Stimulated activated naive CD4-positive, alpha-beta T cell treated with Interleukin-2 at 50 U/mL for 16 hours (primary cell): ENCODE results near the gene COL6A1.
"Not testable (repeated sequence)": the region's sequence is repeated elsewhere in the genome, so short reads cannot be mapped to it uniquely, and the experiment has no call there.

ENCODE experiments used
- DNase-seq: peaks from one replicate; lab custom pipeline; 2025; lab: John Stamatoyannopoulos, UW

Gene COL6A1

DNA sequence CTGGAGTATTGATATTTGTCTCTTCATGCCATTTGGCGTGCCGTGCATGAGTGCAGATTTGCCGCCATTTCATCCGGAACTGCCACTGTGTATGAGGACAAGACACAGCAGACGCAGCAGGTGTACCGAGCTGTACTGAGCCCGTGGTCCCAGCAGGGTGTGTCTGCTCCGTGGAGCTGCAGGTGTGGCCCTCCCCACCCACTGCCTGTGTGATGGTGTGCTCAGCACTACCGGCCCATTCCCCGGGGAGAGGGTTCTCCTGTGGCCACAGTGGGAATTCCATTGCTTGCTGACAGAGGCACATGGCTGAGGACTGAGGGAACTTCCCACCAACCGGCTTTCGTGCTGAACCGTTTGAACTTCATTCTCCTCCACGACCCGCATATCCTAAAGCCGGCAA lies 34.3 kb upstream of the COL6A1 start:
- no peak for DNase-seq

GRCh38 chr21:45947716-45948255 lies 33.8 kb upstream of the COL6A1 start:
- DNase-seq, result no peak

DNA sequence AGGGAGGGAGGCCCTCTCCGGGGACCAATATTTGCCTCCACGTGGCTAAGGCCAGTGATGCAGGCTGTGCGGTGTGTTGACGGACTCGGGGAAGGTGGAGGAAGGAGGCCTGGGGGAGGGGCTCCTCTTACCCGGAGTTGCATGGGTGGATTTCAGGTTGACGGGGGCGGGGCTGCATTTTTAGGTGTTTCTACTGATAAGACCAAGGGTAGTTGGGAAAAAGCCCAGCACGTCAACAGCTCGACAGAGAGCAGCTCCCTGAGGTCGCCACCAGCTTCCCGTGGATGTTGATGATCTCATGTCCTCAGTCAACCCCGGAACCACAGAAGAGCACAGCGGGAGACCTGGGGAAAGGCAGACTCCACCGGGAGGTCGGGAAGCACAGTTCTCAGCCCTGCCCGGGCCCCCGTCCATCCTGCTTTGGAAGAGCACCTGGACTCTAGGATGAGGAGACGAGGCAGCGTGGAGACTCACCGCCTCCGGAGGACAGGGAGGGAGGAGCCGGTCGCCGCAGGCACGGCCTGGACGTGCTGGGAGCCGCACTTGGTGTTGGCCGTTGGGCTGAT lies 32.9 kb upstream of the COL6A1 start:
- no peak for DNase-seq

GRCh38 chr21:45949928-45950739 lies 31.4 kb upstream of the COL6A1 start:
- no peak for DNase-seq

GRCh38 chr21:45950740-45951515 lies 30.6 kb upstream of the COL6A1 start:
- no peak for DNase-seq

GRCh38 chr21:45951676-45952075 lies 29.9 kb upstream of the COL6A1 start:
- DNase-seq, result no peak

DNA sequence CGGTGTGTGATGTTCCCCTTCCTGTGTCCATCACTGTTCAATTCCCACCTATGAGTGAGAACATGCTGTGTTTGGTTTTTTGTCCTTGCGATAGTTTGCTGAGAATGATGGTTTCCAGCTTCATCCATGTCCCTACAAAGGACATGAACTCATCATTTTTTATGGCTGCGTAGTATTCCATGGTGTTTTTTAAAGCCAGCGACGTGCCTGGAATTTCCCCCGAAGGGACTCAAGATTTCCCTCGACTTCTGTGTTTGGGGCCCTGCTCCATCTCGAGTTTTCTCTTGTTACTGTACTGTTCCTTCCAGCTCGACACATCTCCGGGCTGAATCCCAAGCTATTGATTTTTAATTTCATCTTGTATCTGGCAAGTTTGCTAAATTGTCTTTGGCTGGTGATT lies 29.0 kb upstream of the COL6A1 start:
- not testable (repeated sequence) for DNase-seq

GRCh38 chr21:45952974-45953373 lies 28.6 kb upstream of the COL6A1 start:
- DNase-seq, result no peak

DNA sequence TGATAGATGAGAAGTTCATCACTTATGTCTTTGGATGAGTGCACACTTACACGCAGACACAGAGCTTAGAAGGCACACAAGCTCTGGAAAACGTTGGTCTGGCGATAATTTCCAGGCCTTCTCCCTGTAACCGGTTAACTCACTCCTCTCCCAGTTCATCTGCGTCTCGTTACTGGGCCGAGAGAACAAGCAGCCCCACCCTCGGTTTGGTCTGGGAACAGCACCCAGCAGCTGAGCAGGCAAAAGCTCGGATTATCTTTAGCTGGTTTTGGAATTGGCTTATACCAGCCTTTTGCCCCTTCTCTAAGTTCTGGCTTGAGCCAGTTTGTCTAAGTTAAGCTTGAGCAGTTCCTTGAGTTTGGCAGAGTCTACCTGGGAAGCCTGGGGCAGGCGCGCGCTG lies 27.3 kb upstream of the COL6A1 start:
- no peak for DNase-seq

DNA sequence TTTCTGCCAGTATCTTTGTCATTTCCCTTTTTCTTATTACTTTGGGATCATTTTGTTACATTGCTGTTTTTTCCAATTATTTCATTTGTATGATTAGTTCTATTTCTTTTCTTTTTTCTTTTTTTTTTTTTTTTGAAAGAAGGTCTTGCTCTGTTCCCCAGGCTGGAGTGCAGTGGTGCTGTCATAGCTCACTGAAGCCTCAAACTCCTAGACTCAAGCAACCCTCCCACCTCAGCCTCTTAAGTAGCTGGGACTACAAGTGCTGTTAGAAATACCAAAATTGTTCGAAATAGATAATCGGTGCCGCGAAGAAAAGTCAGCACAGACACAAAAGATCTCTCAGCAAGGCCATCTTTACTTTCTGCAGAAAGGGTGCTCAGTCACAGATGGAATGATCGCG lies 26.6 kb upstream of the COL6A1 start:
- no peak for DNase-seq

GRCh38 chr21:45957551-45957950 lies 24.0 kb upstream of the COL6A1 start:
- no peak for DNase-seq

DNA sequence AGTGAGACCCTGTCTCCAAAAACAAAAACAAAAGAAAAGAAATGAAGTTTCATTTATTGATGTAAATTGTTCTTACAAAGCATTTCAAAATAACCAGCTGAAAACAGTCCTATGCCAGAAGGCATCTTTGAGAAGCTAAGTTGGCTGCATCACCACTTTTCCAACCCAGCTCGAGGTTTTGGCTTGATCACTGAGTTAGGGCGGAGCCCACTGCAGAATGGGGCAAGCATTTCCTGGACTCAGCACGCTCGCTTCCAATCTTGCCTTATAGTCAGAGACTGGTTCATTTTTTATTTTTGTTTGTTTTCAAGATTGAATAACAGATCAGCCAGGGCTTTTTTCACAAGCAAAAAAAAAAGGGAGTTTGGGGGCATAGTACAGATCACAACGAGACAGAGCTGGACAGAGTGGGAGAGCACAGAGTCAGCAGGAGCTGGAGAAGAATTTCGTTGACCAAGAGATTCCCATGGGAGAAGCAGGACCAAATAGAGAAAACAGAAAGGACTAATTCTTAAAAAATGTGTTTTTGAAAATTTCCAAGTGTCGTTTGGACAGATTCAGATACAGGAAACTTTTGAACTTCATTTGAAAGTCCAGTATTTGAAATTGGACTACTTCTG lies 23.5 kb upstream of the COL6A1 start:
- DNase-seq, result no peak

- DNase-seq, result no peak
Observed at GRCh38 chr21:45959182-45959581, 22.4 kb upstream of the COL6A1 start.

DNA sequence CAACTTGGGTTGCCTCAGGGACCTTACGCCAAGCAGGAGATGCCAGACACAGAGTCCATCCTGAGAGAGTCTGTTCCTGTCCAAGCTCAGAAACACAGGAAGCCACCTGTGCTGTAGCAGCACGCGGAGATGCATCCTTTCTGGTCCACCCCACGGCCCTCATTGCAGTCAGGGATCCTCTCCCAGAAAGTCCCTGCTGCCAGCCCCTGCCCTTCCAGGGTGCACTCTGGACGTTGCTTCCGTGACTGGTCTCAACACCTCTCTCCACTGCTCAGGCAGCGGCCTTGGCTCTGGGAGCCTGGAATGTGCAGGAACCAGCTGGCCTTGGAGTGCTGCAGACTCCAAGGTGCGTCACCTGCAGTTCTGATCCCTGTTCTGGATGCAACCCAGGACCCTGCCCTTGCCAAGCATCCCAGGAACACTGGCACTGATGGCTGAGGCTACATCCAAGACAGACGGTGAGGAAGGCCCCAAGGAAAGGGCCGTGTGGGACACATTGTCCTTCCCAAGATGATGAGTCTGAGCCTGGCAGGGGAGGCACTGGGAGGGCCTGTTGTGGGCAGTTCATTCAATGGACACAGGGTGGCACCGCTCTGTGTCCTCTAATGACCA lies 21.7 kb upstream of the COL6A1 start:
- DNase-seq, result no peak

- DNase-seq, result not testable (repeated sequence)
Observed at GRCh38 chr21:45961408-45961807, 20.2 kb upstream of the COL6A1 start.

DNA sequence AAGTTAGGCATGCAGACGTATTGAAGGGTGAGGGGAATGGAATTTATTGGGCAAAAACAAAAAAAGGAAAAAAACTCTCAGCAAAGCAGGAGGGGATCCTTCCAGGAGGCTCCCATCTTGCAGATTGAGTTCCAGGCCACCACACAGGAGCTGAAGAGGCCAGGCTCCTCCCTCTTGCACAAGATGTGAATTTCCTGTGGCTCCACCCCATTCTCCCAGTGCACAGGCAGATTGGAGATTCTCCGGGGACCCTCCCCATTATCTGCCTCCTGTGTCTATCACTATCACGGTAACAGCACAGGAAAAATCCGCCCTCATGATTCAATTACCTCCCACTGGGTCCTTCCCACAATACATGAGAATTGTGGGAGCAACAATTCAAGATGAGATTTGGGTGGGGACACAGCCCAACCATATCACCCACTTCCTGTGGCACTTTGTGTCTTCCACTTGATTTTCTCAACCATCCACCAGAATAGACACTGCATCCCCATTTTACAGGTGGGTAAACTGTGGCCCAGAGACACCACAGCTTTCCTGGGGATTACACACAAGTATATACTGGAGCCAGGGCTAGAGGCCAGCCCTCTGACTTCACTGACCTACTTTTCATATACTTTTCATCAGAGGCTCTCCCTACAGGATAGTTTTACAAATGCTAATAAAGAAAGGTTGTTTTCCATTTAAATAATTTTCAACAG lies 18.9 kb upstream of the COL6A1 start:
- DNase-seq, result no peak

DNA sequence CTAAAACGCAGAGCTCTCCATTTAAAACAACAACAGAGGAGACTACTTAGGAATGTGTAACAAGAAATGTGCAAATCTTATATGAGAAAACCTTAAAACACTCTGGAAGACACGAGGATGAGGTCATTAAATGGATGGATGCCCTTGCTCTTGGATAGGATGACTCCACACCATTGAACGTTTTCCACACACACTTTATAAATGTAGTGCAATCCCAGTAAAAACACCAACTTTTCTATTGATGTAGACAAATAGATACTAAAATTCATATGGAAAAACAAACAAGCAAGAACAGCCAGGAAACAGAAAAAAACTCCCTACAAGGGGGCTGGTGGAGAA lies 18.4 kb upstream of the COL6A1 start:
- DNase-seq, result no peak

GRCh38 chr21:45964649-45965048 lies 16.9 kb upstream of the COL6A1 start:
- no peak for DNase-seq

GRCh38 chr21:45965084-45965809 lies 16.3 kb upstream of the COL6A1 start:
- DNase-seq, result no peak

GRCh38 chr21:45966791-45967394 lies 14.7 kb upstream of the COL6A1 start:
- no peak for DNase-seq
